PC-9 (cell line): Measurements from ENCODE around the gene ADAMTS6.

Experiments used
- CTCF ChIP-seq: fragments of 200-600 bp; sonication (generic); conservative IDR thresholded peaks from 2 replicates; pipeline ENCODE4 v1.6.1; 2017; ENCODE audit warnings: mixed run types, antibody characterized with exemption, mild to moderate bottlenecking, moderate library complexity
- EZH2 ChIP-seq: fragments of 200-600 bp; sonication (generic); IDR thresholded peaks from 2 replicates; pipeline ENCODE4 v1.8.0; 2017; ENCODE audit warnings: antibody characterized with exemption, low read depth

DNA sequence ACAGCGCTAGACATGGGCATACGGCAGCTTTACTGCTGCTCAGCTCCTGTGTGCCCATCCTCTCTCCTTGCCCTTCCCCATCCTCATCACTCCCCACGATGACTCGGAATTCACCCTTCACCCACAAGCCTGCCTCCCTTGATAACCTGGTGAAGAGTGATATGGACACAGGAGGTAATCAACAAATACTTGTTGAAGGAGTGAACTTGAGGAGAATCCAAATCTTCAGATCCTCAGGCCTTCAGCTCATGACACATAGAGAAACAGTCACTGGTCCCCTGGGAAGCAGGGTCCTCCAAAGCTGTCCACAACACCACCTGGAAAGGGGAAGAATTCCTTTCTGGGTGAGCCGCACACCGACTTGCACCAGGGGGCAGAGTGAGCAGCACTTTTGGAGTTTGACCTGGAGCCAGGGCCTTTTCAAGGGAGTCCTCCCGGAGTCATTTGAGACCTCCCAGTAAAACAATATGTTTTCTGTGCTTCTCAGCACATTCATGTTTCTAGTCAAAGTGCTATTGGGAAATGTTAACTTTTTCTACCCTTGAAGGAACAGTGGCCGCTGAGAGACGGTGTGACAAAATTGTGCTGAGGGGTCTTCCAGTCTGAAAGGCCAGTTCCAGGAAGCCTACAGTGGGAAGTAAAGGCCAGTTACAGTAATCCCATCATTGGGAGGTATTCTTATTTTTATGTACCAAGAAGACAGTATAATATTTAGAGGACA, 380.6 kb downstream of the ADAMTS6 start:
- TF ChIP-seq CTCF (peak; percentile 67), EZH2 (no peak)
